HG02763 (cell line): ENCODE data around the gene LEMD1.
"Not testable (repeated sequence)": the region's sequence is repeated elsewhere in the genome, so short reads cannot be mapped to it uniquely, and the experiment has no call there.

Experiments used
- ATAC-seq: cut with Tn5 transposase; IDR thresholded peaks from one replicate; pipeline ENCODE4 v1.9.1; 2021; ENCODE audit warnings: mild to moderate bottlenecking, moderate library complexity; ENCODE audit not compliant: unreplicated experiment

LEMD1 gene

GRCh38 chr1:205430696-205431305 lies 8.9 kb upstream of the LEMD1 start:
- no peak for ATAC-seq

GRCh38 chr1:205429762-205430695 lies 8.2 kb upstream of the LEMD1 start:
- ATAC-seq, result no peak

GRCh38 chr1:205424901-205425600 lies 3.2 kb upstream of the LEMD1 start:
- no peak for ATAC-seq

GRCh38 chr1:205423814-205424399 lies 2.1 kb upstream of the LEMD1 start:
- no peak for ATAC-seq

- ATAC-seq, result no peak
These were observed 1.3 kb upstream of the LEMD1 start for GRCh38 chr1:205422993-205423642.

GRCh38 chr1:205420938-205421337 lies 918 bp downstream of the LEMD1 start:
- no peak for ATAC-seq

GRCh38 chr1:205417870-205418635 lies 3.8 kb downstream of the LEMD1 start:
- ATAC-seq, result no peak

GRCh38 chr1:205416322-205416721 lies 5.5 kb downstream of the LEMD1 start:
- ATAC-seq, result no peak

GRCh38 chr1:205410581-205411298 lies 11.1 kb downstream of the LEMD1 start:
- no peak for ATAC-seq

- no peak for ATAC-seq
These were observed 13.9 kb downstream of the LEMD1 start for GRCh38 chr1:205407970-205408369.

GRCh38 chr1:205406252-205406651 lies 15.6 kb downstream of the LEMD1 start:
- not testable (repeated sequence) for ATAC-seq

- not testable (repeated sequence) for ATAC-seq
These were observed 17.4 kb downstream of the LEMD1 start for GRCh38 chr1:205404484-205404883.

- ATAC-seq, result no peak
These were observed 23.3 kb downstream of the LEMD1 start for GRCh38 chr1:205398586-205398985.

- ATAC-seq, result no peak
These were observed 24.8 kb downstream of the LEMD1 start for GRCh38 chr1:205396967-205397616.

- ATAC-seq, result no peak
These were observed 26.2 kb downstream of the LEMD1 start for GRCh38 chr1:205395616-205396015.

- no peak for ATAC-seq
These were observed 29.2 kb downstream of the LEMD1 start for GRCh38 chr1:205392650-205393049.

GRCh38 chr1:205391386-205391785 lies 30.5 kb downstream of the LEMD1 start:
- no peak for ATAC-seq

- no peak for ATAC-seq
These were observed 34.0 kb downstream of the LEMD1 start for GRCh38 chr1:205387845-205388244.

GRCh38 chr1:205382990-205383389 lies 38.9 kb downstream of the LEMD1 start:
- not testable (repeated sequence) for ATAC-seq
